A549 (cell line): Measurements from ENCODE around the gene HTT-AS.

Experiments used
- CEBPB ChIP-seq, 2 experiments: fragments of >200 bp in 1 of 2; sonication (Bioruptor Twin) in 1 of 2; formaldehyde crosslinking in 1 of 2; IDR thresholded peaks; 2 replicates each; pipeline ENCODE4 v1.6.1; 2012 to 2016
- PHF8 ChIP-seq: fragments of 200-600 bp; sonication (generic); IDR thresholded peaks from 2 replicates; pipeline ENCODE4 v1.6.1; 2016; ENCODE audit warnings: low read depth, mild to moderate bottlenecking, antibody characterized with exemption, moderate library complexity, borderline replicate concordance
- TF ChIP-seq, protein P1 (sequence below): fragments of >200 bp; sonication (Bioruptor Twin); formaldehyde crosslinking; IDR thresholded peaks from 3 replicates; pipeline ENCODE4 v1.5.1; 2016

DNA sequence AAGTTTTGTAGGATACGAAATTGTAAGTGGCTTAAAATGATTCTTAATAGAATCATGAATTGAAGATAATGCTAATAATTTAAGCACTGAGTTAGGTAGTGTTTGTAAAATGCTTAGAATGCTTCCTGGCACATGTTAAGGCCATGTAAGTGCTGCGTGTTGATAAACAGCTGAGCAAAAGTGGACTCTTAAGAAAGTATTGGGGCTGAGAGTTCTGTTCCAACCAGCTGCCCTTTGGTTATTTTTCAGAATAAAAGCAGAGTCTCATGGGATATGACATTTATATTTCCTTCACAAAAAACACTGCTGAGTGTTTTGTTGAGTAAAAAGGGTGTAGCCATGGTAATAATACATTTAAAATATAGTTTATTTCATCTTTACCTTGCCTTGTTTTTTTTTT lies 42.6 kb upstream of the HTT-AS start:
- TF ChIP-seq, protein P1, sequence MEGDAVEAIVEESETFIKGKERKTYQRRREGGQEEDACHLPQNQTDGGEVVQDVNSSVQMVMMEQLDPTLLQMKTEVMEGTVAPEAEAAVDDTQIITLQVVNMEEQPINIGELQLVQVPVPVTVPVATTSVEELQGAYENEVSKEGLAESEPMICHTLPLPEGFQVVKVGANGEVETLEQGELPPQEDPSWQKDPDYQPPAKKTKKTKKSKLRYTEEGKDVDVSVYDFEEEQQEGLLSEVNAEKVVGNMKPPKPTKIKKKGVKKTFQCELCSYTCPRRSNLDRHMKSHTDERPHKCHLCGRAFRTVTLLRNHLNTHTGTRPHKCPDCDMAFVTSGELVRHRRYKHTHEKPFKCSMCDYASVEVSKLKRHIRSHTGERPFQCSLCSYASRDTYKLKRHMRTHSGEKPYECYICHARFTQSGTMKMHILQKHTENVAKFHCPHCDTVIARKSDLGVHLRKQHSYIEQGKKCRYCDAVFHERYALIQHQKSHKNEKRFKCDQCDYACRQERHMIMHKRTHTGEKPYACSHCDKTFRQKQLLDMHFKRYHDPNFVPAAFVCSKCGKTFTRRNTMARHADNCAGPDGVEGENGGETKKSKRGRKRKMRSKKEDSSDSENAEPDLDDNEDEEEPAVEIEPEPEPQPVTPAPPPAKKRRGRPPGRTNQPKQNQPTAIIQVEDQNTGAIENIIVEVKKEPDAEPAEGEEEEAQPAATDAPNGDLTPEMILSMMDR = no peak
- TF ChIP-seq PHF8 (no peak), CEBPB (IDR thresholded peaks at IDR 0.05) (no peak)
